Body of pancreas (tissue), 4 donors: Measurements from ENCODE around the gene TMEM135. TPM values are rescaled to one million over a fixed set of nuclear protein-coding genes. Genes with fewer than 3 reads are reported as not detected.

Experiments used
- ATAC-seq: fragments of 150-250 bp; one replicate; pipeline ENCODE4 v1.9.1; 2016
- DNase-seq, 4 donors: peaks; one replicate each; pipeline ENCODE4 v3.0.0-alpha.2; 2019
- H3K27ac ChIP-seq, 4 donors: fragments of 200-600 bp; sonication (generic); 1 replicate in 3 of 4; 2 replicates in 1 of 4; pipeline versions ENCODE4 v1.5.1 to v1.6.1; 2016 to 2019; ENCODE audit warnings: mild to moderate bottlenecking in 1 of 4, mixed read lengths in 1 of 4, moderate library complexity in 1 of 4
- H3K27me3 ChIP-seq, 2 donors: fragments of 200-600 bp; sonication (generic); one replicate each; pipeline ENCODE4 v1.6.0; 2016; ENCODE audit warnings: mild to moderate bottlenecking in 1 of 2
- H3K36me3 ChIP-seq, 2 donors: fragments of 200-600 bp; sonication (generic); replicated peaks in 1 of 2; 2 replicates each; pipeline ENCODE4 v1.5.1; 2016; ENCODE audit warnings: low read depth in 2 of 2; ENCODE audit not compliant: insufficient read depth in 1 of 2
- H3K4me1 ChIP-seq: fragments of 200-600 bp; sonication (generic); one replicate; pipeline ENCODE4 v1.6.0; 2016
- H3K4me3 ChIP-seq, 2 donors: fragments of 200-600 bp; sonication (generic); 1 replicate in 1 of 2; 2 replicates in 1 of 2; pipeline ENCODE4 v1.5.1; 2016 to 2019
- H3K9me3 ChIP-seq, 3 donors: fragments of 200-600 bp; sonication (generic); 1 replicate in 2 of 3; 2 replicates in 1 of 3; pipeline ENCODE4 v1.5.1; 2016
- POLR2A ChIP-seq, 3 donors: fragments of 450-650 bp; IDR thresholded peaks; one replicate each; pipeline ENCODE4 v1.6.1; 2016; ENCODE audit warnings: antibody characterized with exemption in 3 of 3, mild to moderate bottlenecking in 2 of 3
- WGBS, 2 donors: methylation state at CpG; one replicate each; pipeline ENCODE4 v1.1.5; 2017; 5-methylcytosine and 5-hydroxymethylcytosine counted together
- intact Hi-C: fragments of 100-400 bp; cut with DNase I; formaldehyde crosslinking; loops from one replicate; pipeline ENCODE4 v1.15.1; 2023
- total RNA-seq, 2 donors: library from RNA; depleted of rRNA; stranded (reverse); fragments of >200 nt; gene quantifications; one replicate each; pipeline ENCODE4 v1.1.0, GENCODE V29; 2016
- TF ChIP-seq, protein P1 (sequence below), 7 experiments: fragments of 450-650 bp in 4 of 7; fragments of 200-600 bp in 3 of 7; sonication (generic) in 3 of 7; IDR thresholded peaks; one replicate each; pipeline ENCODE4 v1.5.1; 2016 to 2019; ENCODE audit warnings: antibody characterized with exemption in 7 of 7

TMEM135 gene
- total RNA-seq, 2 donors from 2014 or later = 11.2 to 20.1 TPM

DNA sequence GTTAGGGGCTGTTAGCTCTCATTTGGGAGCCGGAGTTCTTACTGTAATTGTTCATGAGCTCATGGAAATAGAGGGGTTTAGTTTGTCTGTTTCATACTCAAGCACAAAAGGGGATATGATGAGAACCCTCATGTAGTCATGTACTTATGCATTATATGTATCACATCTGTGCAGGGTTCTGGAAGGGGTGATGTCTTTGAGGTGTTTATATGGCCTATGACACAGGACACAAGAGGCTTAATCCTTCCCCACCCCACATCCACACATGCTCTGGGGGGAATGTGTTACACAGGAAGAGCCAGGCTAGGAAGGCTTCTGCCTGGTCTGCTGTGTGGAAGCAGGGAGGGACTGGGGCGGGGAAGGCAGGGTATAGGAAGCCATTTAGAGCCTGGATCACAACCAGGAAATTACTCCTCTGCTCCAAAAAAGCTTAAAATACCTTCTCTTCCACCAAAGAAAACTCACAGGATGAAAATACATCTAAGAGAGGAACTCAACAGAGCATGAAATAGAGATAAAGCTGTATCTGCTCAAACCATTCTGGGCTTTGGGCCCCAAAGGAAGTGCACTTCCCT is 316.1 kb downstream of the TMEM135 start:
- 45 to 60% methylated on average over 2 of the region's 2 CpGs for WGBS, 2 donors
- Histone ChIP-seq H3K27me3 (no peaks in the 10 kb centered on the region), H3K4me3 (no peak overlapping the region), H3K9me3 (no peaks in the 10 kb centered on the region), H3K36me3 (no peaks in the 10 kb centered on the region), H3K27ac (no peak overlapping the region), H3K4me1 (no peaks in the 10 kb centered on the region)
- TF ChIP-seq, protein P1, sequence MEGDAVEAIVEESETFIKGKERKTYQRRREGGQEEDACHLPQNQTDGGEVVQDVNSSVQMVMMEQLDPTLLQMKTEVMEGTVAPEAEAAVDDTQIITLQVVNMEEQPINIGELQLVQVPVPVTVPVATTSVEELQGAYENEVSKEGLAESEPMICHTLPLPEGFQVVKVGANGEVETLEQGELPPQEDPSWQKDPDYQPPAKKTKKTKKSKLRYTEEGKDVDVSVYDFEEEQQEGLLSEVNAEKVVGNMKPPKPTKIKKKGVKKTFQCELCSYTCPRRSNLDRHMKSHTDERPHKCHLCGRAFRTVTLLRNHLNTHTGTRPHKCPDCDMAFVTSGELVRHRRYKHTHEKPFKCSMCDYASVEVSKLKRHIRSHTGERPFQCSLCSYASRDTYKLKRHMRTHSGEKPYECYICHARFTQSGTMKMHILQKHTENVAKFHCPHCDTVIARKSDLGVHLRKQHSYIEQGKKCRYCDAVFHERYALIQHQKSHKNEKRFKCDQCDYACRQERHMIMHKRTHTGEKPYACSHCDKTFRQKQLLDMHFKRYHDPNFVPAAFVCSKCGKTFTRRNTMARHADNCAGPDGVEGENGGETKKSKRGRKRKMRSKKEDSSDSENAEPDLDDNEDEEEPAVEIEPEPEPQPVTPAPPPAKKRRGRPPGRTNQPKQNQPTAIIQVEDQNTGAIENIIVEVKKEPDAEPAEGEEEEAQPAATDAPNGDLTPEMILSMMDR (IDR thresholded peaks at IDR 0.05) = no peak
- TF ChIP-seq POLR2A (IDR thresholded peaks at IDR 0.05) = no peak
- intact Hi-C loops = loop anchor here (5.0 to 10.0 kb wide), 2 partner anchors 68 to 1191 kb away; no protein-coding TSS in a partner anchor
- DNase-seq = no peak
- no peak for ATAC-seq

DNA sequence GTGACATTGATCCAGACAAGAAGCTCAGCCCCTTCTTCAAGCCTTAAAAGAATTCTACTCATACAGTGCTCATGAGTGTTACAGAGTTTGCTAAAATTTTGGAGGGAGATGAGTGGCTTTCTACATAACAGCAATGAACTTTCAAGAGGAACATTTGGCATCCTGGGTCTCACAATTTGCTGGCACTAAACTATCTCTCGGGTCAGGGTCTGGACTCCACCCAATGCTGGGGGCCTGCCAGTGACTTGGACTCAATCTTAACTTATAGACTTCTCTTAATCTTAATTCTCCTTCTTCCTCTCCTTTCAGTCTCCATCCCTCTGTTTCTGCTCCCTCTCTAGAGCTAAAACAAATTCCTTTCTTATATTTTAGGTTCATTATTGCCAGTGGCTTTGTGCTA is 317.9 kb downstream of the TMEM135 start:
- ATAC-seq (no peak), DNase-seq (no peak)
- Histone ChIP-seq H3K4me1 (no peaks in the 10 kb centered on the region), H3K36me3 (no peaks in the 10 kb centered on the region), H3K27me3 (no peaks in the 10 kb centered on the region), H3K27ac (no peak overlapping the region), H3K4me3 (no peak overlapping the region), H3K9me3 (no peaks in the 10 kb centered on the region)
- no peak for TF ChIP-seq POLR2A (IDR thresholded peaks at IDR 0.05)
- TF ChIP-seq, protein P1 (IDR thresholded peaks at IDR 0.05) = no peak
- 32 to 54% methylated on average over 1 of the region's 1 CpG for WGBS, 2 donors
- intact Hi-C loops = loop anchor here (10.0 kb wide), 1 partner anchor 1189 kb away; no protein-coding TSS in a partner anchor

DNA sequence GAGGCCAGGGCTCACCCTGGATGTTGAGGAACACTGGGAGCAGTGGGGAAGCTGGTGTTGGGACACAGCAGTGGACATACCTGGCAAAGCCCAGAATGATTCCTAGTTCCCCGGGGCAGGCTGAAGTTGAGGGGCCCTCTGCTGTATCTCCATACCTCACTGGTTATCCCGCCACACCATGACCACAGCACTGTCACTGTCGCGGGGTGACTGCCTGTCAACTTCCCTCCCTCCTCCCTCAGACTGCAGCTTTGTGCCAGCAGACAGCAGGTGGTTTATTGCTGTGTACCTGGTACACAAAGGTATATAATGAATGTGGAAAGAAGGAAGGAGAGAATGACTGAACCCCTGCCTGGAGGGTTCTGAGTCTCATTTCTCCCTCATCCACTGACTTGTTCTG is 318.7 kb downstream of the TMEM135 start:
- TF ChIP-seq, protein P1 (IDR thresholded peaks at IDR 0.05) = no peak
- TF ChIP-seq POLR2A (IDR thresholded peaks at IDR 0.05) = no peak
- no peak overlapping the region for H3K27ac ChIP-seq
- no peaks in the 10 kb centered on the region for H3K27me3 ChIP-seq
- H3K4me3 ChIP-seq = no peak overlapping the region
- ATAC-seq = no peak
- H3K36me3 ChIP-seq = no peaks in the 10 kb centered on the region
- WGBS, 2 donors = 80% methylated on average over 2 to 4 of the region's 4 CpGs
- no peaks in the 10 kb centered on the region for H3K9me3 ChIP-seq
- no peaks in the 10 kb centered on the region for H3K4me1 ChIP-seq
- intact Hi-C loops = loop anchor here (10.0 kb wide), 1 partner anchor 1188 kb away; no protein-coding TSS in a partner anchor
- DNase-seq = no peak

DNA sequence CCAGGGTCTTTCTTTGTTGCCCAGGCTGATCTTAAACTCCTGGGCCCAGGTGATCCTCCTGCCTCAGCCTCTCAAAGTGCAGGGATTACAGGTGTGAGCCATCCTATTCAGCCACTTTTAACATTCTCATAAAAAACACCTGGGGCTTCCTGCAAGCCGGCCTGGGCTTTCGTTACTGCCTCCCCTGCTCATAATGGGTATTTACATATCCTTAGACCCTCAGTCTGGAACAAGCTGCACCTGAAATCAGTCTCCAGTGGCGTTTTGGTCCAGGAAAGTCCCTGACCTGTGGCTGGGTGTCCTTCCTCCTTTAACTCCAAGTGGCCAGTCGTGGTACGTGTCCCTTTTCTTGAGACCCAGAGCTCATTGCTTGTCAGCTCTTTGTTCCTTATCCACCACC is 320.7 kb downstream of the TMEM135 start:
- Histone ChIP-seq H3K36me3 (no peaks in the 10 kb centered on the region), H3K27me3 (no peaks in the 10 kb centered on the region), H3K9me3 (no peaks in the 10 kb centered on the region), H3K4me1 (no peaks in the 10 kb centered on the region), H3K4me3 (no peak overlapping the region), H3K27ac (no peak overlapping the region)
- ATAC-seq (no peak), DNase-seq (no peak)
- WGBS, 2 donors = 73 to 77% methylated on average over 5 of the region's 5 CpGs
- no peak for TF ChIP-seq POLR2A (IDR thresholded peaks at IDR 0.05)
- TF ChIP-seq, protein P1 (IDR thresholded peaks at IDR 0.05) = no peak
- intact Hi-C loops = loop anchor here (10.0 kb wide), 1 partner anchor 1186 kb away; no protein-coding TSS in a partner anchor

DNA sequence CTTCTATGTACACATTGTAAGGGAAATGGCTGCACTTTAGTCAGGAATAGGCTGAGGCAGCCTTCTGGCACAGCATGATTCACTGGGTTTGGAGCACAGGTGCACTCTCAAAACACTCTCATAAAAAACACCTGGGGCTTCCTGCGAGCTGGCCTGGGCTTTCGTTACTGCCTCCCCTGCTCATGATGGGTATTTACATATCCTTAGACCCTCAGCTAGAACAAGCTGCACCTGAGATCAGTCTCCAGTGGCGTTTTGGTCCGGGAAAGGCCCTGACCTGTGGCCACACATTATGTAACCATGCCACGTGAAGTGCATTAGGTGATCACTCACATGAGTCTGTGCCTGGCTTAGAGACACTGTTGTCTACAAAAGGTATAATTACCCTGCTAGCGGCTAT is 321.7 kb downstream of the TMEM135 start:
- ATAC-seq (no peak), DNase-seq (no peak)
- no peaks in the 10 kb centered on the region for H3K9me3 ChIP-seq
- WGBS, 2 donors = 51 to 69% methylated on average over 6 of the region's 6 CpGs
- no peaks in the 10 kb centered on the region for H3K4me1 ChIP-seq
- H3K36me3 ChIP-seq = no peaks in the 10 kb centered on the region
- TF ChIP-seq, protein P1 (IDR thresholded peaks at IDR 0.05) = no peak
- TF ChIP-seq POLR2A (IDR thresholded peaks at IDR 0.05) = no peak
- no peak overlapping the region for H3K27ac ChIP-seq
- H3K27me3 ChIP-seq = no peaks in the 10 kb centered on the region
- intact Hi-C loops = loop anchor here (10.0 kb wide), 1 partner anchor 1185 kb away; no protein-coding TSS in a partner anchor
- no peak overlapping the region for H3K4me3 ChIP-seq
